GM21515 (cell line): ENCODE results near the gene LY86.

Experiments
- ATAC-seq: cut with Tn5 transposase; IDR thresholded peaks from one replicate; pipeline ENCODE4 v1.9.1; 2021; ENCODE audit not compliant: unreplicated experiment

Gene LY86

GRCh38 chr6:6569811-6570164 is 18.7 kb upstream of the LY86 start:
- no peak for ATAC-seq

GRCh38 chr6:6570929-6571671 is 17.4 kb upstream of the LY86 start:
- ATAC-seq: no peak

GRCh38 chr6:6575143-6575542 is 13.4 kb upstream of the LY86 start:
- ATAC-seq: no peak

- ATAC-seq: no peak
Observed at GRCh38 chr6:6577735-6578134, 10.8 kb upstream of the LY86 start.

DNA sequence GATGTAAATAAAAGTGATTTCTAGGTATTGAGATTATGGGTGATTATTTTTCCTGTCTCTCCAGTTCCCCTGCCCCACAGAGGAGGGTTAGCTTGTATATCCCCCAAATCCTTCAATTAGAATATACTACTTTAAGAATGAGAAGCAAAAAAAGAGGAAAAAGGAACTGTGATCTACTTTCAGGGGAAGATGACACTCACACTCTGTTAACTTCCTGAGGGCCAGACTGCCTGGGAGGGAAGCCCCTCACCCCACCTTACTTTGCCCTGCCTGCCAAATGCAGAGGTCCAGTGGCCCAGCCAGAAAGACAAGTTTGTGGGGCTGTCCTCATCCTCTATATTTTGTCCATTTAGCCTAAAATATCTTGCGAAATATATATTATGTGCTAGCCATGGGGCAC is 9.2 kb upstream of the LY86 start:
- no peak for ATAC-seq

DNA sequence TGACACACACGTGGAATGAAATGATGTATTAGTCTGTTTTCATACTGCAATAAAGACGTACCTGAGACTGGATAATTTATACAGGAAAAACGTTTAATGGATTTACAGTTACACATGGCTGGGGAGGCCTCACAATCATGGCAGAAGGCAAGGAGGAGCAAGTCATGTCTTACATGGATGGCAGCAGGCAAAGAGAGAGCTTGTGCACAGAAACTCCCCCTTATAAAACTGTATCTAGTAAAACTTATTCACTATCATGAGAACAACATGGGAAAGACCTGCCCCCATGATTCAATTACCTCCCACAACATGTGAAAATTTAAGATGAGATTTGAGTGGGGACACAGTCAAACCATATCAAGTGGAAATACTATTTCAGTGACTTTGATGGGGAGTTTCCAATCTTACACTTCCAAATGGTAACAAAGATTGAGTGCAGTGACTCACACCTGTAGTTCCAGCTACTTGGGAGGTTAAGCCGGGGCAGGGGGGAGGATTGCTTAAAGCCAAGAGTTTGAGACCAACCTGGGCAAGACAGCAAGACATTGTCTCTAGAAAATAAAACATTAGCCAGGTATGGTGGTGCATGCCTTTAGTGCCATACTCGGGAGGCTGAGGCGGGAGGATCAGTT is 8.2 kb upstream of the LY86 start:
- ATAC-seq: no peak

DNA sequence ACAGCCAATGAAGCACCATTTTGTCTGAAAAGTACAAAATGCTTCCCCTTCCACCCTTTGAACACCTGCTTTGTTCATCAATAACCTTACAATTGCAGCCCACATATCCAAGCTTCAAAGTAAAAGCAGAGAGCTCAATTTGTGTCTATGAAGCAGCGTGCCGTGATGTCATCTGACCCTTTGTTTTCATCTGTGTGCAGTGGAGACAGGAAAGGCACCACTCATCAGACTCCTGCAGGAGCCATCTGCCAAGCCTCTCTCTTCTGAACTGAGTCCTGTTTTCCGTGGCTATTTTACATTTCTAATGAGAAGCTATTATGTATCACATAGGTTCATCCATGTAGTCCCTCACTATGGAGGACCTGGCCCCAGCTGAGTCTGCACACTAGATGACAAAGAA is 7.5 kb upstream of the LY86 start:
- no peak for ATAC-seq

- no peak for ATAC-seq
Observed at GRCh38 chr6:6582131-6582530, 6.4 kb upstream of the LY86 start.

GRCh38 chr6:6583836-6584235 is 4.7 kb upstream of the LY86 start:
- ATAC-seq: no peak

DNA sequence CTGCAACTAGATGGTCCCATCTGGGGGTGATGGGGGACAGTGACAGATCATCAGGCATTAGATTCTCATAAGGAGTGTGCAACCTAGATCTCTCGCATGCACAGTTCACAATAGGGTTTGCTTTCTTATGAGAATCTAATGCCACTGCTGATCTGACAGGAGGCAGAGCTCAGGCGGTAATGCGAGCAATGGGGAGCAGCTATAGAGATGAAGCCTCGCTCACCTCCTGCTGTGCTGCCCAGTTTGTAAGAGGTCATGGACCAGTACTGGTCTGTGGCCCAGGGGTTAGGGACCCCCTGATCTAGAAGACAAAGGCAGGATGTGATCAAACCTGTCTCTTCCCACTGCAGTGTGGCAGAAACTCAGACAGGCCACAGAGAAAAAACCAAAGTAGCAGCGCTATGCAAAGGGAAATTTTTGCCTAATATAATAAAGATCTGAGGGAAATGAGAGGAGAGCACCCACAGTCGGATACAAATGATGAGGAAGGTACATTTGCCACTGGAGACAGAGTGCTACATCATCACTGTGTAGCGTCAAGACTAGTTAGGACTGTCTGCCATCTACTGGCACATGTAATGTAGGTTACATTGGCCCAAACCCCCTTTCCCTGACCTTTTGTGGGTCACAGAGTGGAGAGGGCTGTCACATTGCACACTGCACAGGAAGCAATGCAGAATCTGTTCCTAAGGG is 4.1 kb upstream of the LY86 start:
- no peak for ATAC-seq

GRCh38 chr6:6585003-6585311 is 3.6 kb upstream of the LY86 start:
- ATAC-seq: no peak

DNA sequence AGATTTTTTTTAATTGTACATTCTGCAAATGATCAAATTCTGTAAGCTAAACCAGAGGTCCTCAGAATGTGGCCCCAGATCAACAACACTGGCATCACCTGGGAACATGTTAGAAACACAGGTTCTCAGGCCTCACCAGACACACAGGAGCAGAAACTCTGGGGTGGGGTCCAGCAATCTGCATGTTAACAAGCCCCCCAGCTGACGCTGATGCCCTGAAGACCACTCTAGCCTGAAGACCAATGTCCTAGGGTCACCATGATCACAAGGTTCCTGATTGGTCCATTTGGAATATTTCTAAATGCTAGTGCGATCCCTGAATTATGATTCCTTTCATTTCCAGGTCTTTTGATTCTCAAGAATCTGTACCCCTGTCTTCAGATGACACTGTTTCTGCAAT is 2.4 kb upstream of the LY86 start:
- no peak for ATAC-seq

DNA sequence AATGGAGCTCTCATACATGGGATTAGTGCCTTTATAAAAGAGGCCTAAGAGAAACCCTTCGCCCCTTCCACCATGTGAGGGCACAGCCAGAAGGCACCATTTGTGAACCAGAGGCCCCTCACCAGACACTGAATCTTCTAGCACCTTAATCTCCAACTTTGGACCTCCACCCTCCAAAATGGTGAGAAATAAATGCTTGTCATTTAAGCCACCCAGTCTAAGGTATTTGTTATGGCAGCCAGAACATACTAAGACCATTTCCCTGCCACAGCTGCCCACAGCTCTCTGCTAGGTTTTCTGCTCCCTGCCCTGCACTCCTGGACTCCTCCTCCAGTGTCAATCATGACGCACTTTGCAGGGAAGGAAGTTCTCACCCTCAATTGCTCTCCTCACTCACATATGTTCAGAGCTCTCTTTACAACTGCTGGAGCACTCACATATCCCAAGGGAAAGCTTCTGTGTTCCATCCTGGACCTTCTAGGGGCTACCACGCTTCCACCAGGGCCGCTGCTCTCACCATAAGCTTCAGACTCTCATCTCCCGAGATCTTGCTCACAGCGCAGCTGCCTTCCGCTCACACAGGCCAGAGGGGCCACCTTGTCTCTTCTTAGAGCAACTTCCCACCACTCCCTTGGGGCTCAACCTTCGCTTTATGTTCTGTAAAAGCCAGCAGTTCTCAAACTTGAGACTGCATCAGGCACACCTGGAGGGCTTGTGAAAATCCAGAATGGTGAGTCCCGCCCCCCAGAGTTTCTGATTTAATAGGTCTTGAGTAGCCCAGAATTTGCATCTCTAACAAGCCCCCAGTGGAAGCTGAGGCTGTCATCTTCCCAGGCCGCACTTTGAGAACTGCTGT is 1.6 kb upstream of the LY86 start:
- peak; percentile 48 for ATAC-seq

DNA sequence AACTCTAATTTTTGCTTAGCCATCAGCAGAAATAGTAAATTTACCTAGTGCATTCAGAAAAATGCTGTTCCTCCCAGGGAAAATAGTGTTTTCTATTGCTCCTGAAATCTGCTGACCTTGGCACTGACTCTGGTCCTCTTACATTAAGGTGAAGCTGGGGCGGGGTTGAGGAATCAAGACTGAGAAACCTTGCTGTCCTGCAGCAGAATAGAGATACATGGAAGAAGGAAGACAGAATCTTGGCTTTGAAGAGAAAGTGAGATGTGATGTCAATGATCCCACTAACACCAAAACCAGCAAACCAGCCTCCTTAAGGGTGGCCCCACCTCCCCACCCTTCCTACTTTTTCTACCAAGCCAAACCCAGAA is 840 bp upstream of the LY86 start:
- no peak for ATAC-seq

DNA sequence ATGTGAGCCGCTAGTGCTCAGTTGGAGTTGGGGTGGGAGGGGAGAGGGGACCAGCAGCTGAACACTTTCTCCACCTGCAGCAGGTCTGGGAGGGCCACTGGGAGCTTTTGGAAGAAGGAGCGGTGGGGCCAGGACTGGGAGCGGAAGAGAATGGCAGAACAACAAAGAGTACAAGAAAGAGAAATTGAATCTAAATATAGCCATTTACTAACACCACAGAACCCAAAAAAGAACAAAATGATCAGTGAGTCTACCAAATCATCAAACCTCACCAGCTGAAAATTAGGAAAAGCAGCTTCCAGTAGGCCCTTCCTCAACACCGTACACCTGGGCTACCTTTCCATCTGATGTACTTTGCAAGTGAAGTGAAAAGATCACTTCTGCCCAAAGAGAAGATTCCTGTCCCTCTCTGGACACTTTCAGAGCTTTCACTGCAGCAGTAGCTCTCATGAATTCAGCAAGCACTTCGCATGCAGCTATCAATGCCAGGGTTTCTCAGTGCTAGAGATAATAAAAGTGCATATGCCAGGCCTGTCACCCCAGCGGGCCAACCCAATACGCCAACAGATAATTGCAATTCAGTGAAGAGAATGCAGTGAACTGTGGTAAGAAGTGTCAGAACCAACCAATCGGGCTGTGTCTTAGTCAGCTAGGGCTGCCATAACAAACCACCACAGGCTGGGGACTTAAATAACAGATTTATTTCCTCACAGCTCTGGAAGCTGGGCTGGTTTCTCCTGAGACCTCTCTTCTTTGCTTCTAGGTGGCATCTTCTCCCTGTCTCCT is 597 bp downstream of the LY86 start:
- no peak for ATAC-seq

DNA sequence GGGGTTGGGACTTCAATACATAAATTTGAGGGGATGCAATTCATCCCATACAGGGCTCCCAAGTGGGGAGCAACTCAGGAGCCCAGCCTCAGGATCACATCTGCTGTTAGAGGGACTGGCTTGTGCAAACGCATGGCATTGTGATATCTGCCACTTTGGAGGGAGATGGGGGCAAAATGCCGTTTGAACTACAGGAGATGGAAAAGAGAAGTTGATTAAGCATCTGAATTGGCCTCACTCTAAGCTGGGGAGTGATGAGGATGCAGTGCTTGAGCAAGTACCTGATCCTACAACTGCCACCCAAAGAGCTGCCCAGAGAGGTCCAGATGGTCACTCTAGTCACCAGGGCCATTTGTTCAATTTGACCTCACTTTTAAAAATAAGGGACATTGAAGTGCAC is 2.0 kb downstream of the LY86 start:
- no peak for ATAC-seq

GRCh38 chr6:6591778-6592465 is 3.4 kb downstream of the LY86 start:
- peak; percentile 31 for ATAC-seq

GRCh38 chr6:6592826-6593475 is 4.4 kb downstream of the LY86 start:
- ATAC-seq: no peak

- no peak for ATAC-seq
Observed at GRCh38 chr6:6593867-6594468, 5.4 kb downstream of the LY86 start.
